Activated gamma-delta T cell treated with anti-CD3 and anti-CD28 coated beads, Interleukin-2, amount 50 U/mL, for 16 hours (primary cell): ENCODE data around the gene NT5C2.
A peak's percentile ranks its signal among the peaks of the same experiment; 100 is the strongest.

ENCODE experiments used
- DNase-seq: peaks from one replicate; pipeline ENCODE4 v3.0.0-alpha.2; 2020; ENCODE audit warnings: low read depth

NT5C2 gene

DNA sequence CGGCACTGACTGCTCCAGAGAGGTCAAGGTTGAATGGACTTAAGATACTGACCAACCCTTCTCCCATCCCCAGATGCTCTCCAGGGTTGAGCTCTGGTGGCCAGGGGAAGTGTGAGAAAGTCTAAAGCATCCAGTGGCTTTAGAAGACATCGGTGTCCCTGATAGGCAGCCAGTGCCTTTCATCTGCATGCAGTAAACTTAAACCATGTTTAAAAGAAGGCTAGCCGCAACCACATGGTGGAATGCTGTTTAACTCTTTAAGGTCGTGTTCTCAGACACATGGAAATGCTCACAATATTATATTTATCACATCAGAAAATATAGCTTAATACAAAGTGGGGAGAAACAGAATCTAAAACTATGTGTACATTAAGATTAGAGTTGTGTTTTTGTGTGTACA, 138.0 kb downstream of the NT5C2 start:
- DNase-seq, result no peak

- no peak for DNase-seq
Observed at GRCh38 chr10:103054621-103055020, 138.5 kb downstream of the NT5C2 start.

- peak; percentile 29 for DNase-seq
Observed at GRCh38 chr10:103053659-103054581, 139.2 kb downstream of the NT5C2 start.

DNA sequence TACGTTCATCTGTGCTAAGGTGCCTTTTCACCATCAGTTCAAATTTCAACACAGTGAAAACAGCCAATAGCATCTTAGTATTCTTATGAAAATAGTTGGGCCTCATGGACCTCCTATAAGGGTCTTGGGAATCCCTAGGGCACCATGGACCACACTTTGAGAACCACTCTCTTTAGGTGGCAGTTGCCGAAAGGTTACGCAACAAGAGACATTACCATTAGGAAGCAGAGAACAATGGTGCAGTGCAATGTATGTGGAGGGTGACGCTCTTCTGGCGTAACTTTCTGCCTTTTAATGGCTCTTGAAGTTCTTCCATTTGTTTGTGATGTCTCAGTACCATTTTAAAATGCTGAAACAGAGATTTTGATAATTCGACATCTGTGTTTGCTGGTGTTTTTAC, 143.8 kb downstream of the NT5C2 start:
- no peak for DNase-seq

DNA sequence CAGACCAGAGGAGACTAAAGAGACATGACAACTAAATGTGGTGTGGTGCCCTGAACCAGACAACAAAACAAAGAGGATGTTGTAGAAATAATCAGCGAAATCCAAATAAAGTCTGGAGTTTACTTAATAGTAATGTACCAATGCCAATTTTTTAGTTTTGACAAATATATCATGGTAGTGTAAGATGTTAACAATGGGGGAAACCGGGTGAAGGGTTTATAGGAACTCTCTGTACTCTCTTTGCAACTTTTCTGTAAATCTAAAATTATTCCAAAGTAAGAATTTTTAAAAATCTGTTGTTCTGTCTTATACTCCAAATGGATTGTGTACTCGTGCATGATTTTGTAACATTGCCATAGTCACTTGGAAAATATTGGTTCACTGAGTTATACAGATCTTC, 145.7 kb downstream of the NT5C2 start:
- DNase-seq, result no peak

DNA sequence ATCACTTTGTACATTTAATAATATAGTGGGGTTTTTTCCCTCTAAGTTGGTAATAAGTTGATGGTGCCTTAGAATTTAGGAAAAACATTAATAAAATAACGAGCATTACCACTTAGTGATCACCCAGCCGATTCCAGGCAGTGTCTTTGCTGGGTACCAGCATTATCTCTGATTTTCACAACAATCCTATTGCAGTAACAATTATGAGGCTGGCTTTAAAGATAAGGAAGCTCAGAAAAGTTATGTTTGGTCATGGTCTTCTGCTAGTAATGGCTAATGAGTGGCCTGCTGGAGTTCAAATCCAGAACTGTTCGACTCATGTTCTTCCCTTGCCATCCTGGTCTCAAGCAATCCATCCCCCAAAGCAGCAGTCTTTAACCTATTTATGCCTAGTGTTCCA, 147.1 kb downstream of the NT5C2 start:
- DNase-seq, result no peak

GRCh38 chr10:103044942-103045489, 148.1 kb downstream of the NT5C2 start:
- DNase-seq, result no peak

- no peak for DNase-seq
Observed at GRCh38 chr10:103042908-103043307, 150.2 kb downstream of the NT5C2 start.

DNA sequence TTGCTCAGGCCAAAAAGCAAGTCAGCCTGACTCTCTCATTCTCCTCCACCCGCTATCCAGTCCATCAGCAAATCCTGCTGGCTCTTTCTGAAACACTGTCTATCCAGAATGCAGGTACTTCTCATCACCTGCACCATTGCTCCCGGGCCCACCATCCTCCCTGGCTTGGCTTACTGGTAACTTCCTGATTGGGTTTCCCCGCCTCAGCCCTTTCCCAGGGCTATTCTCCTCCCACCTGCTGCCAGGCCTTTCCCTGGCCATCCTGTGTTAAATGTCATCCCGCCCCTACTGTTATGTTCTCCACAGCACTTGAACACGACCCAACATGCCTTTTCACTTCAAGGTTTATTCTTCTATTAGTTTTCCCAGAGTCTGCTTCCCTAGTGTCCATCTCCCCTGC, 150.9 kb downstream of the NT5C2 start:
- DNase-seq, result no peak

- DNase-seq, result no peak
Observed at GRCh38 chr10:103041391-103041790, 151.7 kb downstream of the NT5C2 start.

DNA sequence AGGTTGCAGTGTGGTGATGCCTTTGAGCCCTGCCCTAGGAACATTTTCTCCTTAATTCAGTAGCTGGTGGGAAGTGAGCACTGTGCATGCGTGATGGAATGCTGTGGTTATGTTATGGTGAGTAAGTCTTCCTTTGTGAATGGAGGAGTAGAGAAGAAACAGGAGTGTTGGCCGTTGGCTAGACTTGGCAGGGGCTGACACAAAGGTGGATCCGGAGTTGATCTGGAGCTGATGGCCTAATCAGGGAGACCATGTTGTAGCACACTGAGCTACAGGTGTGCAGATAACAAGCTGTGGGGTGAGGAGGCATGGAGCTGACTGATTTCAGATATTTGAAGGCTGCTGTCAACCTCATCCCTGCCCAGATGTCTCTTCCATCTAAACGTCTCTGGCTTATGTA, 152.7 kb downstream of the NT5C2 start:
- DNase-seq, result no peak

DNA sequence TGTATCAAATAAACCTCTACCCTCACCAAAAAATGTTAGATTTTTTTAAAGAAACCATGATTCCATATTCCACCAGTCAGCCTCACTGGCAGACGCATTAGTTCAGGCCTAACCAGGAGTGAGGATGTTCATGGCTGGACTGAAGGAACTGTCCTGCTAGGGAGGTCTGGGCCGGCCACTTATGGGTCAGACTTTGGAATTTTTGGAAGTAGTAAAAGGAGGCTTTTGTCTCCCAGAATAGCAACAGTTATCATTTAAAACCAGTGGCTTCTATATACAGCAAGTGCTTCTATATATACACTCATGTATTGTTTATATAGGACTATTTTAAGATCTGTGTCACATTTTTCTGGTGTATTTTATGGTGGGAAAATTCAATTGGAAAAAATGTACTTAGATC, 154.5 kb downstream of the NT5C2 start:
- DNase-seq, result no peak
